GM06990 (cell line): ENCODE data around the gene SGTA.

Experiments
- DNase-seq: peaks from one replicate; pipeline ENCODE4 v3.0.0-alpha.2; 2011; ENCODE audit not compliant: insufficient read length; ENCODE audit errors: extremely low read depth
- H3K27me3 ChIP-seq: replicated peaks from 2 replicates; pipeline ENCODE4 v1.6.0; 2011; ENCODE audit warnings: low read length; ENCODE audit not compliant: control insufficient read depth, insufficient read depth
- H3K36me3 ChIP-seq: 2 replicates; pipeline ENCODE4 v1.5.1; 2011; ENCODE audit warnings: low read length; ENCODE audit not compliant: control insufficient read depth, insufficient read depth
- H3K4me3 ChIP-seq: replicated peaks from 2 replicates; pipeline ENCODE4 v1.5.1; 2011; ENCODE audit warnings: low read depth, mild to moderate bottlenecking, control low read depth, low read length
- TF ChIP-seq, protein P1 (sequence below): IDR thresholded peaks from 2 replicates; pipeline ENCODE4 v1.5.1; 2011; ENCODE audit warnings: low read length, control low read depth, mild to moderate bottlenecking, inconsistent platforms; ENCODE audit not compliant: insufficient read depth, poor library complexity, severe bottlenecking

Gene SGTA

GRCh38 chr19:2761309-2761677 lies 21.8 kb downstream of the SGTA start:
- Histone ChIP-seq H3K4me3 (no peak overlapping the region), H3K36me3 (peaks cover 36% of the 10 kb centered on the region), H3K27me3 (no peaks in the 10 kb centered on the region)
- TF ChIP-seq, protein P1, sequence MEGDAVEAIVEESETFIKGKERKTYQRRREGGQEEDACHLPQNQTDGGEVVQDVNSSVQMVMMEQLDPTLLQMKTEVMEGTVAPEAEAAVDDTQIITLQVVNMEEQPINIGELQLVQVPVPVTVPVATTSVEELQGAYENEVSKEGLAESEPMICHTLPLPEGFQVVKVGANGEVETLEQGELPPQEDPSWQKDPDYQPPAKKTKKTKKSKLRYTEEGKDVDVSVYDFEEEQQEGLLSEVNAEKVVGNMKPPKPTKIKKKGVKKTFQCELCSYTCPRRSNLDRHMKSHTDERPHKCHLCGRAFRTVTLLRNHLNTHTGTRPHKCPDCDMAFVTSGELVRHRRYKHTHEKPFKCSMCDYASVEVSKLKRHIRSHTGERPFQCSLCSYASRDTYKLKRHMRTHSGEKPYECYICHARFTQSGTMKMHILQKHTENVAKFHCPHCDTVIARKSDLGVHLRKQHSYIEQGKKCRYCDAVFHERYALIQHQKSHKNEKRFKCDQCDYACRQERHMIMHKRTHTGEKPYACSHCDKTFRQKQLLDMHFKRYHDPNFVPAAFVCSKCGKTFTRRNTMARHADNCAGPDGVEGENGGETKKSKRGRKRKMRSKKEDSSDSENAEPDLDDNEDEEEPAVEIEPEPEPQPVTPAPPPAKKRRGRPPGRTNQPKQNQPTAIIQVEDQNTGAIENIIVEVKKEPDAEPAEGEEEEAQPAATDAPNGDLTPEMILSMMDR, result no peak
- DNase-seq, result no peak

GRCh38 chr19:2759965-2760364 lies 23.1 kb downstream of the SGTA start:
- H3K36me3 ChIP-seq, result peaks cover 34% of the 10 kb centered on the region
- H3K4me3 ChIP-seq, result no peak overlapping the region
- no peak for DNase-seq
- no peaks in the 10 kb centered on the region for H3K27me3 ChIP-seq
- TF ChIP-seq, protein P1, result no peak

DNA sequence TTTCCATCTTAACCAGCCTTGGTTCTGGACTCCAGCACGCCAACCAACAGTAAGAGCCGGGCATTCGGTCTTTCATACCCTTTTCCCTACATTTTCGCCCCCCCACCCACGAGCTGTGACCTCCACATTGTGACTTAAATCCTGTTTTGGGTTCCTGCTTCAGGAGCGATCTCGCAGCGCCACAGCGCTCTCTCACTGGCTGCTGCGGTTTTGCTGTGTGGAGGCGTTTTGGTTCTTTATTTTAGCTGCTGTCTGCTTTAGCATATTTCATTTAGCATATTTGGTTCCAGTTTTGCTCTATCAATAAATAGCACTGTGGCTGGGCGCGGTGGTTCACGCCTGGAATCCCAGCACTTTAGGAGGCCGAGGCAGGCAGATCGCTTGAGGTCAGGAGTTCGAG lies 23.7 kb downstream of the SGTA start:
- TF ChIP-seq, protein P1, result no peak
- peaks cover 39% of the 10 kb centered on the region for H3K36me3 ChIP-seq

DNA sequence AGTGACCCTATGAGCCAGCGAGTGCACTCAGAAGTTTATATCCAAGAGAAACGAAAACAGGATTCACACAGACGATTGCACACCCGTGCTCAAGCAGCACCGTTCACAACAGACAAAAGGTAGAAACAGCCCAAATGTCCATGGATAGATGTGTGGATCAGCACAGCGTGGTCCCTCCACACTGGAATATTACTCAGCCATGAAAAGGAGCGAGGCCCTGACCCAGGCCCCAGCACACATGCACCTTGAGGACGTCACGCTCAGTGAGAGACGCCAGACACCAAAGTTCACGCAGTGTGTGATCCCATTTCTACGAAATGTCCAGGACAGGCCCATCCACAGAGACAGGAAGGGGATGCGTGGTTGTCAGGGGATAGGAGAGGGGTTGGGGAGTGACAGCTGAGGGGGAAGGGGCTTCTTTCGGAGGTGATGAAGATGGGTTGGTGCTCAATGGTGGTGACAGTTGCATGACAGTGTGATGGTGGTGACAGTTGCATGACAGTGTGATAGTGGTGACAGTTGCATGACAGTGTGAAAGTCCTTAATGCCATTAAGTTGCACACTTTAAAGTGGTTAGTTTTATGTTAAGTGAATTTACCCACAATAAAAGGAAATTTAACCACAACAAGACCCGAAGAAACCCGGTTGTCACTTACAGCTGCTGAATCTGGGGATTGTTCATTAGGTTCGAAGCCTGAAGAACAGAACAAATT lies 24.3 kb downstream of the SGTA start:
- no peak overlapping the region for H3K4me3 ChIP-seq
- H3K27me3 ChIP-seq, result no peaks in the 10 kb centered on the region
- DNase-seq, result no peak
- H3K36me3 ChIP-seq, result peaks cover 41% of the 10 kb centered on the region
- TF ChIP-seq, protein P1, result no peak

More for the DNA sequence above, 23.7 kb downstream of the SGTA start:
- Histone ChIP-seq H3K4me3 (no peak overlapping the region), H3K27me3 (no peaks in the 10 kb centered on the region)
- no peak for DNase-seq

DNA sequence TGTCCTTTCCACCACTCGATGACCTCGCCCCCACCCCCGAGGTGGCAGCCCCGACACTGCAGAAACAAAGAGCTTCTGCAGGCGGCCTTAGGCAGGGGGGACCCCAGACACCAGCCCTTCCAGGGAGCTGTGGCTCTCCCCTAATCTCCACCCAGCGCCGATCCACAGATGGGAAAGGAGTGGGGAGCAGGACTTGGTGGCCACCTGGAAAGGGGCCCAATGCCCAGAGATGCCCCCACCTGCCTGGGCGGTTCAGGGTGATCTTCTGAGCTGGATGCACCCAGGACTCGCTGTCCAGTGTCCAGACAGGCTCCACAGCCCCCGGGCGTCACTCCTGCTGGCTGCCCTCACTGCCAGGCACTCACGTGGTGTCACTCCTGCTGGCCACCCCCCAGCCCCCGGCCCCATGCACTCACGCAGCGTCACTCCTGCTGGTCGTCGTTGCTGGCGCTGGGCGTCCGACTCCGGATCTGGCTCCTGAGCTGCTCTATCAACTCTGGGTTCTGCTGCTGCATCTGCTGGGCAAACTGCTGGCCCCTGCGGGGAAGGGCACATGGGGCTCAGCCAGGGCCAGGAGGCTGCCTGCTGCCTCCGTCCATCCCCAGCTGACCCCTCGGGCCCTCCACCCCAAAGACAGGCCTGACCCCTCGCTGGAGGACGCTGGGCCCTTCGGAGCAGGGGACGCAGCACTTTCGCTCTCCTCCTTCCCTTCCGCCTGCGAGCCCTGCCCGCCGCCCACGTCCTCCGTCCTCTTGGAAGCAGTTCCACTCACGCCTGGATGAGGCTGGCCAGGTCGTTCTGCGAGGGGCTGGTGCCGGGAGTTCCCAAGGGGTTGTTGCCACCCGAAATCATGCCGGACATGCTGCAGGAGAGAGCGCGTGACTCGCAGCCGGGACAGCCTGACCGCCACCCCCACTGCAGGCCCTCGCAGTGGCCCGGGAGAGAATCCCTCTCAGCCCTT lies 25.9 kb downstream of the SGTA start:
- Histone ChIP-seq H3K4me3 (no peak overlapping the region), H3K36me3 (peaks cover 30% of the 10 kb centered on the region), H3K27me3 (no peaks in the 10 kb centered on the region)
- no peak for DNase-seq
- TF ChIP-seq, protein P1, result no peak
